Glomerular visceral epithelial cell (primary cell): Measurements from ENCODE around the gene UGT1A3.

ENCODE experiments used
- DNase-seq: peaks from one replicate; pipeline ENCODE4 v3.0.0-alpha.2; 2016; ENCODE audit errors: extremely low spot score

Gene UGT1A3

GRCh38 chr2:233795735-233796171, 66.9 kb downstream of the UGT1A3 start:
- no peak for DNase-seq

GRCh38 chr2:233796254-233796653, 67.4 kb downstream of the UGT1A3 start:
- no peak for DNase-seq

GRCh38 chr2:233798335-233799086, 69.7 kb downstream of the UGT1A3 start:
- no peak for DNase-seq

DNA sequence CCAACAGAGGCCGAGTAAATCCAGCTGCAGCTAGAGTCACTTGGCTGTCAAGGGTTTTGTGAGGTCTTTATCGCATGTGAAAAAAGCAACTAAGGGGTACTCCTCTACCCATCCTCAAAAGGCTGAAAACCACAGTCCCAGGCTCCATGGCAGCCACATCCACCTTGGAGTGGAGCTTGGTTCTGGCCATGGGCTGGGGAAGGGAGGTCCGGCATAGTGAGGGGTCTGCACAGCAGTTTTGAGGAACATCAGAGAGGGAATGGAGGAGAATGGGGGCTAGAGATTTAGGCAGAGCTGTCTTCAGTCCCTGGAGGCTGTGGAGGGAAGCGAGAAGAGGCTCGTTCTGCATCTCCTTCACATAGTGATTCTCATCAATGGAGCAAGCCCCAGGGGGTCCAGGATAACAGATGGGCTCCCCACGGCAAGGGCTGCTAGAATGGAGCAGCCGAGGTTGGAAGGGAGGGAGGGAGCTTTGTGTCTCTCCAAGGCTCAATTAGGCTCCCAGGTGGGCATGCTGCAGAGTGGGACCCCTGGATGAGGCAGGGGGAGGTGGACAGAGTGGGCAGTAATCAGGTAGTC, 70.3 kb downstream of the UGT1A3 start:
- no peak for DNase-seq

DNA sequence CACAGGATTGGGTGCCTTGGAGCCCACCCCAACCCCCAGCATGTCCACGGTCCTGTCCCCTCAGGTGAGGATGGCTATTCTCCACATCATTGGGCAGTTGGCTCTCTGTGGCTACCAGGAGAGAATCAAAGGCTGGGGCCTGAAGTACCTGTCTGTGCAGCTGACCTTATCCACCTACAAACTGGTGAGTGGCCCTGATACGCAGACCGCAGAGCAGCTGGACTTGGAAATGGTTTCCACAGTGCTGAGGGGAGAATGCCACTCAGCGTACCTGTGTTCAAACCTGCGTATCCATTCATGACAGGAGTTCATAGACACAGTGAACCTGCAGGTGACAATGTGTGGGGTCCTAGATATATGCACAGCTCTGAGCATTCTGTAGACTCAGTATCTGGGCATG, 70.9 kb downstream of the UGT1A3 start:
- no peak for DNase-seq

GRCh38 chr2:233800208-233800607, 71.4 kb downstream of the UGT1A3 start:
- DNase-seq = no peak

- peak; percentile 69 for DNase-seq
Measured at GRCh38 chr2:233801357-233802131, 72.7 kb downstream of the UGT1A3 start.

GRCh38 chr2:233802132-233802815, 73.4 kb downstream of the UGT1A3 start:
- no peak for DNase-seq

DNA sequence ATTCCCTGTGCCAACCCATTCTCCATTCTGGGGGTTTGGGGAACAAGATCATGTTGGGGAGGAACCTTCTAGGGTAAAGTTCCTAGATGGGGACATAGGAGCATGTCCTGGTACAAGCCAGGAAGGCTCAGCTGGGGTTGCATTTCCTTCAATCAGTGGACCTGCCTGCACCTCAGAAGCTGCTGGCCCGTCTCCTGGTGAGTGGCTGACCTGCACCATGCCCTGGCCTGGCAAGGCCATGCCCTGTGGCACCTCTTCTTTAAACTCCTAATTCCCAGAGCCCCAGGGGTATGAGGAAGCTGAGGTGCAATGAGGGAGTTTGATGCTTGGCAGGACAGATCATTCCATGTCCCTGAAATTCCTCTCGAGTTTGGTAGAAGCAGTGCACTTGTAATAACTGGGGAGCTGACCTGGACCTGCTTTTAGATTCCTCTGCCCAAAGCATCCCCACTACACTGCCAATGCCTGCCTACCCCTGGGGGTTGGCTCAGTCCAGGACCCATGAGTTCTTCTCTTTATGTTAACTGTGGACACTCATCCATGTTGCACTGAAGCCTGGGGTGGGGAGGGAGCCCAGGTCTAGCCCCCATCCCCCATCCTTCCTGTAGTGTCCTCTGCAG, 74.6 kb downstream of the UGT1A3 start:
- no peak for DNase-seq

DNA sequence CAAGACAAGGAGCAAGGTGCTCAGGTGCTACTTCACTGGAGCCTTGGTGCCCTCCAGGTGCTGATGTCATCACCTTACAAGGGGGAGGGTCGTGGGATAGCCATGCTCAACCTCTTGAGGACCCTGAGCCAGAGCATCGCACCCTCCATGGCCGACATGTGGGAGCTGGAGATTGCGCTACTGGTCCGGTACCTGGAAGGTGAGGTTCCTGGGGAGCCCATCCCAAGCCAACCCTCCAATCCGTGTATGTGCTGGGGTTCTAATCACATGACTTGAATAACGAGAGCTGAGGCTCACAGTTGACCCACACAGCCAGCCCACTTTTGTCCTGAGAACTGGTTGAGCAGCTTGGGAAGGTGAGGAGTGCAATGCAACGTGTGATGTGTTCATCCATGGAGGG, 75.2 kb downstream of the UGT1A3 start:
- no peak for DNase-seq

- no peak for DNase-seq
Measured at GRCh38 chr2:233807215-233807865, 78.5 kb downstream of the UGT1A3 start.

DNA sequence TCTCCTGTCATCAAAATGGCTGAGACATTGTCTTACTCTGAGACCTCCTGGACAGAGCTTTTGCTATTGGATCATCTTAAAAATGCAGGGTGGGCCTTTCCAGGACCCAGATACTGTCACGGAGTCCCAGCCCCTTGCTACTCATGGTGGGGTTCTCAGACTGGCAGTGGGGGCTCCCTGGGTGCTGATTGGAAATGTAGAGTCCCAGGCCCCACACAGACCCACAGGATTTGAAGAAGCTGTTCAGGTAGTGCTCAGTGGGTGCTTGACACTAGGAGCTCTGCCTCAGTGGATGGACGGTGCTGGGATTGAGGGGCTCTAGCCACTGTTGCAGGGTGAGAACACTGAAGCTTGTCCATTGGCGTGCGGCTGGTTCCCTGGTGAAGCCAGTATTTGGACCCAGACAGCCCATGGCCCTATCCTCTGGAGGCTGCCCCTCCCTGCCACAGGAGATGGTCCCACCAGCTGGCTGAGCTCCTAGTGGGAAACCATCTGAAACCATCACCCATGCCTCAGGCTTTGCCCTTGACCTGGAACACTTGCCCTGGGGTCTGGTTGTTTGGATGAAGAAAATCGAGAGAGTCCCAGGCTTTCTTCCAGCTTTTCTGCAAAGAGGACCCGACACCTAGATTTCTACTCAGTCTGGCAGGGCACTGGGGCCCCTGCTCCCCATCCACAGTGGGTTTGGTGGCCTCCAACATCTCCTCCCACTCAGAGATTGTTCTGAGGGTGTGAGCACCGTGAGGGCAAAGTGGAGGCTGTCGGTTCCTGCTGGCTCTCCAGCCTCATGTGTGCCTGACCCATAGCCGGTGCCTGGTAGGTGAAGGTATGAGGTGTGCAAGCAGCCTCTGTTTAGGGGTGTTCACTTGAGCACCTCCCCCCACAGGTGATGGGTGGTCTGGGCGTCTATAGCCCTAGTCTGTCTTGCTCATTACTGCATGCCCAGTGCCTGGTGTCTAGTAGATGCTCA, 79.4 kb downstream of the UGT1A3 start:
- DNase-seq = no peak

- no peak for DNase-seq
Measured at GRCh38 chr2:233810385-233810784, 81.5 kb downstream of the UGT1A3 start.

DNA sequence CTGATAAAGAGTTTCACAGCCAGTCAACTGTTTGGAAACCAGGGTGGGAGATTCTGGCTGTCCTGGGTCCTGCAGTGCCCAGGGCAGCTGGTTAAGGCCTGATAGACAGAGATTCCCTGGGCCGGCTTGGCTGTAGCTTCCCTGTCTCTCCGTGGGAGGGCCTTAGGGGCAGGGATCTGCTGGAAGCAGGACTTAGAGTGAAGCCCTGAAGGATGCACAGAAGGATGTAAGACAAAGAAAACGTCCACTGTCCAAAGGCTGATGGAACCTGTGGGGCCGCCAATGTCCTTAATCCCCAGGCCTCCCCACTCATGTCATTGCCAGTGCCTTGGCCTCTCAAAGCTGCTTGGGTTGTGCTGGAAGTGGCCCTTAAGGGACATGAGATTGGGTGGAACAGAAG, 82.2 kb downstream of the UGT1A3 start:
- DNase-seq = no peak

DNA sequence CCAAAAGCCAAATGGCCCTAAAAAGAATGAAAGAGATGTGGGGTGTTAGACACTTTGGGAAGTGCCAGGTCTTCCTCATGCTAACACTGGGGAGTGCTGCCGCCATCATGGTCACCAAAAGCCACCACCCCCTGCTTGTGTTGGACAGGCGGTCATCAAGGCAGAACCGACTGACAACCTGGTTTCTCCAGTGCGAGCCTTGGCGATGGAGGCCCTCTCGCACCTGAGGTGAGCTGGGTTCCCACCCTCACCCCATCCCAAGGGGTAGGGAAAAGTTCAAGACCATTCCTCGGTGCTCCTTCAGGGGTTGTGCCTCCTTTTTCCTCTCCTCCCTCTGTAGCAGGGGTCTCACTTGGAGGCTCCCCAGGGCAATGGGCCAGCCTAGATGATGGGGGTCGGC, 82.9 kb downstream of the UGT1A3 start:
- no peak for DNase-seq

GRCh38 chr2:233813236-233814055, 84.6 kb downstream of the UGT1A3 start:
- no peak for DNase-seq

DNA sequence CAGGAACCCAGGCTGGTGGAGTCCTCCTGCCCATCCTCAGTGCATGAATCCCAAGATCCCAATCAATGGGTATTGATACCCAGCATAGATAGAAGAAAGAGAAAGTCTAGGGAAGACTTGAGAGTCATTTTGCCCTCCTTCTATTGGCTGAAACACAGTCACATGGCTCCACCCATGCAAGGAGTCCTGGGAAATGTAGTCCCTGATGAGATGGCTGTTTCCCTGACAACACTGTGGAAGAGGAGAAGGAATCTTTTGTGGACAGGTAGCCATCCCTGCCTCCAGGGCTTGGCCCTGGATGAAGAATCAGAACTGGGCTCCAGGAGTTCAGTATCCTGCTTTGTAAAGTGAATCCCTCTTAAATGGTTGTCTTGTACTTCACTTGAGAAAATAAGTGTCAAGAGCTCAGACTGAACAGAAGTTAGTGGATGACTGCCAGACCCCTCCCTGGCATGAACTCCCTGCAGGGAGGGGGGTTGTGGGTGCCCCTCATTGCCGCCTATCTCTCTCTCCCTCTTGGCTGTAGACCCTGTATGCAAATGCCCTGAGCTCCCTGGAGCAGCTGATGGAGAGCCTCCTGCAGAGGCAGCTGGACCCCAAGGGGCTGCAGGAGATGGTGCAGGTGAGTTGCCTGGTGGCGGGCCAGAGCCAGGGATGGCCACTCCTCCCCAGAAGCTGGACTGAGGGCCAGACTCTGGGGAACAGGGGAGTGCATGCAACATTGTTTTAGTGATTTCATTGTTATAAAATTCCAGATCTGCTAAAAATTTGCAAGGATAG, 85.4 kb downstream of the UGT1A3 start:
- DNase-seq = no peak

GRCh38 chr2:233815861-233816260, 87.0 kb downstream of the UGT1A3 start:
- no peak for DNase-seq
